K562 (cell line): ENCODE results near the gene GLRX2. TPM values are rescaled to one million over a fixed set of nuclear protein-coding genes. Genes with fewer than 3 reads are reported as not detected.

Experiments used
- BCOR ChIP-seq: fragments of 450-650 bp; IDR thresholded peaks from 2 replicates; pipeline ENCODE4 v1.6.1; 2016
- BDP1 ChIP-seq: IDR thresholded peaks from 3 replicates; pipeline ENCODE4 v1.6.1; 2011; ENCODE audit not compliant: insufficient read length, insufficient read depth
- CGGBP1 ChIP-seq: fragments of 250-450 bp; sonication (Bioruptor Pico); IDR thresholded peaks from 2 replicates; pipeline ENCODE4 v1.9.0; 2021; ENCODE audit warnings: mild to moderate bottlenecking
- FOXJ2 ChIP-seq: fragments of 200-800 bp; sonication (Bioruptor generic); IDR thresholded peaks from 2 replicates; pipeline ENCODE4 v1.6.1; 2016; ENCODE audit warnings: missing genetic modification characterization, missing compliant biosample characterization
- HDAC1 ChIP-seq, 2 experiments: fragments of 450-650 bp; IDR thresholded peaks; 2 replicates each; pipeline ENCODE4 v1.6.1; 2016 to 2017; ENCODE audit warnings: inconsistent platforms in 1 of 2, mild to moderate bottlenecking in 1 of 2, moderate library complexity in 1 of 2
- MAZ ChIP-seq, 2 experiments: fragments of 450-650 bp in 1 of 2; sonication (generic) in 1 of 2; formaldehyde crosslinking; IDR thresholded peaks in 1 of 2; conservative IDR thresholded peaks in 1 of 2; 2 replicates each; pipeline versions ENCODE4 v1.4.0 to v1.5.0; 2020; ENCODE audit warnings: mild to moderate bottlenecking in 1 of 2, missing genetic modification reagents in 1 of 2
- MIER1 ChIP-seq: fragments of 450-650 bp; IDR thresholded peaks from 2 replicates; pipeline ENCODE4 v1.6.1; 2016; ENCODE audit warnings: antibody characterized with exemption, mild to moderate bottlenecking, low read depth
- MYBL2 ChIP-seq, 2 experiments: fragments of 450-650 bp in 1 of 2; sonication (generic) in 1 of 2; formaldehyde crosslinking in 1 of 2; IDR thresholded peaks; 2 replicates each; pipeline versions ENCODE4 v1.6.1 to v1.8.1; 2017 to 2022; ENCODE audit warnings: borderline replicate concordance in 1 of 2, inconsistent platforms in 1 of 2, low read depth in 1 of 2, mild to moderate bottlenecking in 1 of 2, missing genetic modification reagents in 1 of 2, moderate library complexity in 1 of 2
- NKRF ChIP-seq: fragments of 450-650 bp; IDR thresholded peaks from 2 replicates; pipeline ENCODE4 v1.6.1; 2016; ENCODE audit warnings: borderline replicate concordance
- NR1H2 ChIP-seq: sonication (generic); formaldehyde crosslinking; IDR thresholded peaks from 2 replicates; pipeline ENCODE4 v1.4.0; 2020; ENCODE audit warnings: mild to moderate bottlenecking, missing genetic modification reagents
- POLR2AphosphoS5 ChIP-seq: IDR thresholded peaks from 2 replicates; pipeline ENCODE4 v1.6.1; 2011; ENCODE audit warnings: mild to moderate bottlenecking, low read depth, low read length, moderate library complexity; ENCODE audit not compliant: control insufficient read depth, insufficient read depth
- RAD21 ChIP-seq, 2 experiments: fragments of 250-450 bp in 1 of 2; fragments of 450-650 bp in 1 of 2; sonication (Bioruptor Pico) in 1 of 2; formaldehyde crosslinking in 1 of 2; IDR thresholded peaks in 1 of 2; conservative IDR thresholded peaks in 1 of 2; 2 replicates each; pipeline versions ENCODE4 v1.4.0 to v1.8.0; 2020 to 2022; ENCODE audit warnings: mild to moderate bottlenecking in 2 of 2, moderate library complexity in 1 of 2
- RBM25 ChIP-seq: fragments of 200-400 bp; formaldehyde crosslinking; IDR thresholded peaks from 2 replicates; pipeline ENCODE4 v1.6.1; 2018; ENCODE audit warnings: low read length, low read depth, moderate library complexity; ENCODE audit not compliant: severe bottlenecking
- SNIP1 ChIP-seq: fragments of 450-650 bp; IDR thresholded peaks from 2 replicates; pipeline ENCODE4 v1.7.1; 2017; ENCODE audit warnings: low read depth, mild to moderate bottlenecking
- TEAD1 ChIP-seq, 2 experiments: fragments of 450-650 bp in 1 of 2; sonication (generic) in 1 of 2; formaldehyde crosslinking; IDR thresholded peaks; 2 replicates each; pipeline versions ENCODE4 v1.4.0 to v1.8.0; 2020 to 2022; ENCODE audit warnings: mild to moderate bottlenecking in 2 of 2, missing genetic modification reagents in 1 of 2
- THRAP3 ChIP-seq: fragments of 450-650 bp; IDR thresholded peaks from 2 replicates; pipeline ENCODE4 v1.6.1; 2016; ENCODE audit warnings: mild to moderate bottlenecking, inconsistent platforms, borderline replicate concordance
- ZBTB49 ChIP-seq: sonication (generic); formaldehyde crosslinking; IDR thresholded peaks from 2 replicates; pipeline ENCODE4 v1.8.0; 2022; ENCODE audit warnings: missing genetic modification reagents, mild to moderate bottlenecking, borderline replicate concordance
- ZC3H4 ChIP-seq: sonication (generic); formaldehyde crosslinking; IDR thresholded peaks from 2 replicates; pipeline ENCODE4 v1.9.0; 2021; ENCODE audit warnings: missing genetic modification reagents, borderline replicate concordance
- ZNF224 ChIP-seq: sonication (generic); formaldehyde crosslinking; IDR thresholded peaks from 2 replicates; pipeline ENCODE4 v1.8.0; 2022; ENCODE audit warnings: mild to moderate bottlenecking, missing genetic modification reagents
- ZNF395 ChIP-seq: fragments of 200-800 bp; sonication (Bioruptor generic); IDR thresholded peaks from 2 replicates; pipeline ENCODE4 v1.6.1; 2017; ENCODE audit warnings: missing genetic modification characterization, missing compliant biosample characterization
- polyA plus RNA-seq, 8 experiments: library from polyadenylated mRNA; depleted of rRNA in 4 of 8; stranded (reverse) in 5 of 8; unstranded in 3 of 8; fragments of >200 nt; fragmentation: Nextera tagmentation in 2 of 8; fragmentation: Illumina TruSeq in 1 of 8; extraction: Ambion mirVana in 2 of 8; extraction: Trizol in 1 of 8; gene quantifications; 2 replicates each; pipeline versions ENCODE4 v1.2.1 to v1.2.3, GENCODE V29; 2011 to 2014; ENCODE audit warnings: inconsistent platforms in 1 of 8, missing spikeins in 1 of 8
- total RNA-seq, 7 experiments: library from RNA; depleted of rRNA in 6 of 7; stranded (reverse); fragments of >200 nt in 6 of 7; fragmentation: Illumina TruSeq in 2 of 7; extraction: Trizol in 2 of 7; gene quantifications; 2 replicates each; pipeline versions ENCODE4 v1.2.1 to v1.2.3, GENCODE V29; 2011 to 2021; ENCODE audit warnings: low replicate concordance in 1 of 7

Gene GLRX2
- total and polyA plus RNA-seq, 9 of the 15 experiments (the other 6 are each of a cell fraction or from before 2014, with no cell fraction given): 13.3 to 82.6 (median 55.1) TPM

GRCh38 chr1:193059282-193060114 lies 45.7 kb downstream of the GLRX2 start, which contains the start of the genes RO60 and UCHL5 (continued):
- peak; percentile 91; the same call in 1 of the 2 replicates for TF ChIP-seq ZBTB49
- TF ChIP-seq SNIP1: peak; percentile 92
- TF ChIP-seq CGGBP1: 0 out of 2 replicates have a peak, but pooled peaks have one; percentile 49
- peak; percentile 53; the same call in 1 of the 2 replicates for TF ChIP-seq MIER1
- TF ChIP-seq ZC3H4 (CRISPR knock-in tag): no peak
- TF ChIP-seq ZNF224: peak; percentile 89
- peak; percentile 91 to 93 for TF ChIP-seq MAZ (CRISPR knock-in tag; conservative IDR thresholded peaks at IDR 0.05 in 1 of 2, IDR thresholded peaks at IDR 0.05 in 1 of 2)
- TF ChIP-seq FOXJ2: peak; percentile 26; the same call in 1 of the 2 replicates
- peak; percentile 47; the same call in 1 of the 2 replicates for TF ChIP-seq BCOR
- TF ChIP-seq RAD21 (CRISPR knock-in tag; conservative IDR thresholded peaks at IDR 0.05 in 1 of 2, IDR thresholded peaks at IDR 0.05 in 1 of 2): peak in 1 of 2 experiments; percentile 5; a peak in 1 of 4 replicates
- peak; percentile 86 for TF ChIP-seq POLR2AphosphoS5
- peak; percentile 58 for TF ChIP-seq NKRF
- no peak for TF ChIP-seq THRAP3
- no peak for TF ChIP-seq NR1H2 (CRISPR knock-in tag)
- 0 out of 2 replicates have a peak, but pooled peaks have one; percentile 90 for TF ChIP-seq ZNF395
- TF ChIP-seq TEAD1 (CRISPR knock-in tag; IDR thresholded peaks at IDR 0.05): peak in 1 of 2 experiments; percentile 73; a peak in 2 of 4 replicates
- TF ChIP-seq BDP1: no peak
- TF ChIP-seq MYBL2 (IDR thresholded peaks at IDR 0.05; ENCODE audit: low read depth): peak; percentile 64
- TF ChIP-seq MYBL2 (CRISPR knock-in tag; IDR thresholded peaks at IDR 0.05; ENCODE audit: borderline replicate concordance): no peak
- TF ChIP-seq HDAC1 (IDR thresholded peaks at IDR 0.05): peak in 1 of 2 experiments; percentile 83; a peak in 2 of 4 replicates
- TF ChIP-seq RBM25: no peak
